ENCODE results near the gene EHF.
"Not testable (repeated sequence)": the region's sequence is repeated elsewhere in the genome, so short reads cannot be mapped to it uniquely, and the experiment has no call there.

EHF gene

GRCh38 chr11:34620820-34621792 lies at the start of gene EHF:
TSS of gene EHF (plus strand) at chr11:34621093. CDS start at chr11:34642631, 21,538 bp downstream.
- DNase-seq = no peak

DNA sequence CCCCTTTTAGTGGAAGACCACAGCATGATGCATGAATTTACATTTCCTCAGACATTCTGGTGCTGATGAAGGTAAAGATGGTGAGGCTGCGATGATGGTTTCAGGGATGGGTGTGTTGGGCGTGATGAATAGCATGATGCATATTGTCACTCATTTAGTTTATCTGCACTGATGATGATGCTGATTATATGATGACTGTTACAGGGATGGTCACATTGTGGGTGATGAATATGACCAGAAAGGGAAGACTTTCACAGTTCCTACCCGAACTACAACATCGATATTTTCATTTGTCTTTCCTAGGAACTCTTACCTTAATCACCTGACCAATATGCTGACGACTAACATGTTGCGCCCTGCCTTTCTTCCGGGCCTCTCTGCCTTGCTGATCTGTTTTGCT lies 47.4 kb upstream of the EHF start:
- no peak for DNase-seq

DNA sequence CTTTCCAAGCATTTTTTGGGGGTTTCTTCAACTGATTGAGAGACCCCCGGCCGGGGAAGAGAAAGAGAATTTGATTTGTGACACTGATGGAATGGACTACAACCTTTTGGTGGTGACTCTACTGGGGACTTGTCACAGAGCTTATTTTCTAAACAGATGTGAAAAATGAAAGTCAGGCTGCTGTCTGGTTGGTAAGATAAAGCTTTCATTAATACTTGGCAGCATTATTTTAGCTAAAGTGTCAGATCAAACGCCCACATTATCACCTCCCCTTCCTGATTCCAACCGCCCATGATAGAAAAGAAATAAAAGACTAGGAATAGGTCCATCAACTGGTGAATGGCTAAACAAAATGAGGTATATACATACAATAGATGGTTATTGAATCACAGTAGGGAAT lies 45.6 kb upstream of the EHF start:
- DNase-seq = no peak

DNA sequence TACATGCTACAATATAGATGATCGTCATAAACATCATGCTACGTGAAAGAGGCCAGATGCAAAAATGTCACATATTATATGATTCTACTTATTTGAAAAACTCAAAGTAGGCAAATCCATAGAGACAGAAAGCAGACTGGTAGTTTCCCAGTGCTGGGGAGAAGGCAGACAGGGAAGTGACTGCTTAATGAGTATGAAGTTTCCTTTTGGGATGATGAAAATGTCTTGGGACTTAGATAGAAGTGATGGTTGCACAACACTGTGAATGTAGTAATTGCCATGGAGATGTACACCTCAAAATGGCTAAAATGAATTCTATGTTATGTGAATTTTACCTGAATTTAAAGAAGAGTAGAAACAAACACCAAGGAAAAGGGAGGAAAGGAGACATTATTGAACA lies 45.2 kb upstream of the EHF start:
- no peak for DNase-seq

- DNase-seq = no peak
Measured at GRCh38 chr11:34576331-34576730, 44.6 kb upstream of the EHF start.

- DNase-seq = no peak
Measured at GRCh38 chr11:34583818-34584217, 37.1 kb upstream of the EHF start.

DNA sequence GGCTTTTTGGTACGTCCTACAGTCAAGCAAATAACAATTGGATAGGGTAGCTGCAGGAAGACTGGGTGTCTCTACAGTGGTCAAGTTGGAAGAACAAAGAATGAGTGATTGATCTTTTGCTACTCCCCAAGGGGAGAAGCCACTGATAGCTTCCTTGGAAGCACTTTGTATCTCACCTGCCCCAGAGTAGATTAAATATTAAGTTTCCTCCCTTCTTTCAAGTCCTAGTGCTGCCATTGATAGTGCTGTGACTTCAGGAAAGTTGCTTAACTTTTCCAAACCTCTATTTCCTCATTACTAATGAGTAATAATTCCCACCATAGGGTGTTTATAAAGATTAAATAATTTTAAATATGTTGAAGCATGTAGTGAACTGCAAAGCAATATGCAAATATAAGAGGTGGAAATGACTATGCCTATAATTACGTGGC lies 35.6 kb upstream of the EHF start:
- no peak for DNase-seq

- DNase-seq = peak in 1 of 2 experiments; percentile 27
Measured at GRCh38 chr11:34585735-34586487, 35.0 kb upstream of the EHF start.

DNA sequence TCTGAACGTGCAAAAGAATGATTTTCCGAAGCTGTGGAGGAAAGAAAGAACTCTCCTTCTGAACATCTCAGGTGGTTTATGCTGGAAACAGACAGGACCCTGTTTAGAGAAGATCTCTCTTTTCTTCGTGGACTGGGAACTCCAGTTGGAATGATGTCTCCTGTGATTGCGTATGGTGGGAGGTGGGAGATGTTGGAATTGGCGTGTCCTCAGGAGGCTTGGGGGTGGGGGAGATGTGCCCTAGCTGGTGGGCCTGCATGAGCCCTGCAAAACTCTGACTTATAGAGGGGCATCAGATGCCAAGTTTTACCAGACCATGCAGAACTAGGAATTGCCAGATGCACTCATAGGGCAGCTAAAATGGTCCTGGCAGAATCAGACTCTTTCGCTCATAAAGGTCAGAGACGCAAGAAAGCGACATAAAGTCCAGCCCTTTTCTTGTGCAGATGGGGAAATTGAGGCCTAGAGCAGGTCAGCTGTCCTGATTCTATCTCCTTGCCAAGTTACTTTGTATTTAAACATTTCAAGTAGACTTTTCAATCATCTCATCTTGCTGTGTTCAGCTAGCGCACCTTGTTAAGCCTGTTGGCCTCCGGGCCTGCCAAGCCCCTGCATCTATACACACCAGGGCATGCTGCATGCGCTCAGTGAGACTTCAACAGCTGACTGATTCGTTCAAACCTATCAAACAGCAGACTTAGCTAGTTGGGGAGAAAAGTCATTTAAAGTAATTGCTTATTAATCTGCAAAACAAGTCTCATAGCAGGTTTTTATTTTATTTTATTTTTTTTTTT lies 34.2 kb upstream of the EHF start:
- DNase-seq = no peak

- DNase-seq = no peak
Measured at GRCh38 chr11:34587282-34587677, 33.6 kb upstream of the EHF start.

DNA sequence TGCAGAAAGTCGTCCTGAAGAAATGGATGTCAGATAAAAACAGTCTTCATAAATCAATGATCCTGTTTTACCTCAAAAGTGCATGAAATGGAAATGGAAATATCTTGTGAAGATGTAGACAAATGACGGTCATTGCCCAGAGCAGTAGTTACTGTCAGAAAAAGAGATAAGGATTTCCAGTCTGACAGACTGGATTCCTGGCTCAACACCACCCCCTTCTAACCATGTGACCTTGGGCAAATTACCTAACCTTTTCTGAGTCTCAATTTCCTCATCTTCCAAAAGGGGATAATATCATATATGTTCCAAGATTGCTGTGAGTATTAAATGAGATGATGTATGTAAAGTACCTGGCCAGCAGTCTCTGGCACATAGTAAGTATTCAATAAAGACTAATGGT lies 32.9 kb upstream of the EHF start:
- DNase-seq = no peak

DNA sequence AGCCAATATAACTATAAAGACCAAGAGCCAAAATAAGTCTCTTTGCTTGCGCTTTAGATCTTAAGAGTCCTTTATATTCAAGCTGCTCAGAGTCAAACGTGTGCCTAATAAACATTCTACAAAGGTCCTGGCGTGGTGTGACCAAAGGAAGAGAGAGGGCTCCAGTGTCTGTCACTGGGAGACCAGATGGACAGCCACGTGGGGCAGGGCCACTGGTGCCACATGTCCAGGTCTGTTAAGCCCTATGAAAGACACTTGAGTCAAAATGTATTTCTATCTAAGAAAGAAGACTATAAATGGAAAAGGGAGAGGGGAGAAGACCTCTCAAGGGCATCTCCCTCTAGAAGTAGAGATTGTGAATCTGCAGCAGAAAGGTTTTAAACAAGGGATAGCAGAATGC lies 32.2 kb upstream of the EHF start:
- DNase-seq = peak in 1 of 2 experiments; percentile 8

DNA sequence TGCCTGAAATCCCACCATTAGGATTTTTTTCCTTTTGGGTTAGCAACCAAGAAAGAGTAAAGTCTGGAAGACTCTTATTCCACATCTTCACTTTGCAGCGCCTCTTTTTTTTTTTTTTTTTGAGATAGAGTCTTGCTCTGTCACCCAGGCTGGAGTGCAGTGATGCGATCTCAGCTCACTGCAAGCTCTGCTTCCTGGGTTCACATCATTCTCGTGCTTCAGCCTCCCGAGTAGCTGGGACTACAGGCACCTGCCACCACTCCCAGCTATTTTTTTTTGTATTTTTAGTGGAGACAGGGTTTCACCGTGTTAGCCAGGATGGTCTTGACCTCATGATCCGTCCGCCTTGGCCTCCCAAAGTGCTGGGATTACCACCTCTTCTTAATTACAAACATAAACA lies 31.7 kb upstream of the EHF start:
- DNase-seq = not testable (repeated sequence)

GRCh38 chr11:34593085-34593484 lies 27.8 kb upstream of the EHF start:
- no peak for DNase-seq

DNA sequence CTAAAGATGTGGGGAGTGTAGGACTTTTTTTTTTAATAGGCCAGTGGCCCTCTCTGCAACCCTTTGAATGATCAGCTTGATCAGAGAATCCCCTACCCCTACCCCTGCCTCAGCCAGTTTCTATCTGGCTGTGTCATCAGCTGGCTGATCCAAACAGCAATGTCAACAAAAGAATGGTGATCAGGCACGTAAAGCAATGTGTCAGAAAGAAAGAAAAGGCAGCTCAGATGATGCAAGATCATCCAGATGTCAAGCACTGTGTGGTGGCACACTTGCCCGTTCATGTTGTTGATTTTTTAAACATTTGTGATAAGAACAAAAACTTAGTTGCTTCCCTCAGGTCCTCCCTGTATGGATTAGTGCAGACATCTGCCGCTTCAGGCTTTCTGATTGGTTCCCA lies 26.3 kb upstream of the EHF start:
- no peak for DNase-seq

DNA sequence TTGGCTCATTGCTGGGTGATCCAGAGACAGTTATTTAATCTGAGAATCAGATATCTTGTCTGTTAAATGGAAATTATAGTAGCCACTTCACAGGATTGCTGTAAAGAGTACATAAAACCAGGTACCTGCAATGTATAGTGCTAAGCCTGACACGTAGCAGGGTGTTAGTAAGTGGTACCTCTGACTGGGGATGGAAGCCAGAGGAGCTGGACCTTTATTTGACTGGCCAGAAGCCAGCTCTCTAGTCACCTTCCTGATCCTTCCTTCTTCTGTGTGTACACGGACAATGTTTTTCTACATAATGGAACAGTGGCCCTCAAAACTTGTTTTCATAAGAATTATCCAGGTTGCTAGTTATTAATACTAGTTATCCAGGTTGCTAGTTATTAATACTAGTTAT lies 25.5 kb upstream of the EHF start:
- no peak for DNase-seq

DNA sequence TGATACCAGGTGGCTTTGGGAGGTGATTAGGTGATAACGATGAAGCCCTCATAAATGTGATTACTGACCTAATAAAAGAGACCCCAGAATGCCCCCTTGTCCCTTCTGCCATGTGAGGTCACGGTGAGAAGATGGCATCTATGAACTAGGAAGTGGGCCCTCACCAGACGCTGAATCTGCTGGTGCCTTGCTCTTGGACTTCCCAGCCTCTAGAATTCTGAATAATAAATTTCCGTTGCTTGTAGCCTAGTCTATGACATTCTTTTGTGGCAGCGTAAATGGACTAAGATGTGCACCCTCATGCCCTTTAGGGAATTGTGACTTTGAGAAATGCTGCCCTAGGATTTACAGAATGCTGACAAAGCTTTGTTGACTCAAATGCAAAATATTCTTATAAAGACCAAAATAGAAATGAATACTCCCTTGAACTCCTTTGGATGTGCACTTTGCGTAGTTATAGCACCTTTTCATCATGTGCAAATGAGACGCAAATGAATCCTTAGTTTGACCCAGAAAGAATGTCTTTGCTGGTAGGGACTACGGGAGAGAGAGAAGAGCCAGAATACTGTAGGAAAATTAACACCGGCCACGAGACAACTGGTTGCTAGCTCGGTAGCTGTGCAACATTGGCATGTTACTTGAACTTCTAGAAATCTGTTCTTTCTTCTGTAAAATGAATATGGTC lies 24.8 kb upstream of the EHF start:
- no peak for DNase-seq

DNA sequence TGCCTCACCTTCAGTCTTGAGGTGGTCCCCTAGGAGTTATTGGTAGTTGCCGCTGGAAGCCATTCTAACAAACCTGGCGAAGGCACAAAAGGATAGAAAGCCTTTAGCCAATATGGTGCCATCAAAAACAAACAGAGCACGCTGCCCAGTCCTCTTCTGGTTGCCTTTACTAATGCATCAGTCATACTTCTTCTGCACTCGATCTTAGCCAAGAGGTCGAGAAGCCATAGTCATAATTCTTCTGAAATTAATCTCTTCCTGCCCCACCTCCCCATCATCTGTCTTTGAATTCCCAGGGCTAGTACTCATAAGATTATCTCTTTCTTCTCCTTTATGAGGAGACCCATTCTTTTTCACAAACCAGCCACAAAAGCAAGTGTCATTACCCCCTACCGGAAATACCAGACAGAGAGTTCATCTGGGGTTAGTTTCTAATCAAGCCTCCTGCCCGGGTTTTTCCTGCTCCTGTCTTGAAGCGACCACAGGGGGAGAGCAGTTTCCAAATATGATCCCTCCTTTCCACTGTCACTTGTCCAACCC lies 21.4 kb upstream of the EHF start:
- no peak for DNase-seq

DNA sequence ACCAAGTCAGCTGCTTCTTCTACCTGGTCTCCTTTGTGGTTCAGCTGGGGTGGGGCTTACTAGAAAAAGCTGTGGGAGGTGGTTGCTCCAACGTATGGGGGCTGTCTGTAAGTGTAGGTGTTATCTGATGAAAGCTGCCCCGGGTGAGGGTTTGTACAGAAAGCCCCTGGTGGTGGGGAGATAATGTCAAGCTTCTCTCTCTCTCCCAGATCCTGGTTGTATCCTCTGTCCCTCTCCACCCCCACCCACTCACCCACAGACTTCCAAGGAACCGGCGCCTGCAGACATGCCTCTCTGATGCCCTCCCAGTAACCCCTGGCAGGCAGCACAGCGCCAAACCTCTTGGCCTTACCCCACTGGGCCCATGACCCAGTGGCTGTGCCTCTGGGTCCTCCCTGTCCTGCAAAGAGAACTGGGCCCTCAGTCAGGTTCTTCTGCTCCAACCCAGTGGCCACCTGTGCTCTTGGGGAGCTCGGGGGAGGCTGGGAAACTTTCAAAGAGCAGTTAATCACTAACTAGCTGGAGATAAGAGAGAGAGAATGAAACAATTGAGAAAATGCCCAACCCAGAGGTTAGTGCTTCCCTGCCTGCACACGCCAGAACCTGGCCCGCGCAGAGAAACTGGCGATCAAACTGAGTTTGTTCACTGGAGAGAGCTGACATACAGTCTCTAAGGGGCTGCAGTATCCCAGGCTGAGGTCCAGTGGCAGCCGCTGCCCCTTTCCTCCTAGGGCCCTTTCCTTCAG lies 20.4 kb upstream of the EHF start:
- DNase-seq = no peak

DNA sequence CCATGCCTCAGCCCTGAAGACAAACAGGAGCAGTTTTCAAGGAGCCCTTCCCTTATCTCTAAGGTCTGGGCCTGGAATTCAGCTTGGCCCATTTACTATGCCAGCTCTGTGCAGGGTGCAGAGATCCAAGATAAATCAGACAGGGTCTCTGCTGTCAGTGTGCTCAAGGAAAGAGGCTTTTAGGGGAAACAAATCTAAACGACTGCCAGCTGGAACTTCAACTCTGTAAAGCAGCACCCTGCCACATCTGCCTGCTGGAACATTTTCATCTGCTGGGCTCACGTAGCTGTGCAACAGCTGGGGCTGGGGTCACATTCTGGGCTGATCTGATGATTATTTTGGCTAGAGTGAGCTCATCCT lies 19.8 kb upstream of the EHF start:
- DNase-seq = no peak

GRCh38 chr11:34601609-34602008 lies 19.3 kb upstream of the EHF start:
- no peak for DNase-seq

GRCh38 chr11:34602245-34602644 lies 18.6 kb upstream of the EHF start:
- no peak for DNase-seq

Measured in NCI-H524 (cell line).